GM18858 (cell line): Measurements from ENCODE around the gene PPAN.

Experiments
- ATAC-seq: cut with Tn5 transposase; IDR thresholded peaks from one replicate; pipeline ENCODE4 v1.9.1; 2021; ENCODE audit not compliant: unreplicated experiment

PPAN gene, protein sequence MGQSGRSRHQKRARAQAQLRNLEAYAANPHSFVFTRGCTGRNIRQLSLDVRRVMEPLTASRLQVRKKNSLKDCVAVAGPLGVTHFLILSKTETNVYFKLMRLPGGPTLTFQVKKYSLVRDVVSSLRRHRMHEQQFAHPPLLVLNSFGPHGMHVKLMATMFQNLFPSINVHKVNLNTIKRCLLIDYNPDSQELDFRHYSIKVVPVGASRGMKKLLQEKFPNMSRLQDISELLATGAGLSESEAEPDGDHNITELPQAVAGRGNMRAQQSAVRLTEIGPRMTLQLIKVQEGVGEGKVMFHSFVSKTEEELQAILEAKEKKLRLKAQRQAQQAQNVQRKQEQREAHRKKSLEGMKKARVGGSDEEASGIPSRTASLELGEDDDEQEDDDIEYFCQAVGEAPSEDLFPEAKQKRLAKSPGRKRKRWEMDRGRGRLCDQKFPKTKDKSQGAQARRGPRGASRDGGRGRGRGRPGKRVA

DNA sequence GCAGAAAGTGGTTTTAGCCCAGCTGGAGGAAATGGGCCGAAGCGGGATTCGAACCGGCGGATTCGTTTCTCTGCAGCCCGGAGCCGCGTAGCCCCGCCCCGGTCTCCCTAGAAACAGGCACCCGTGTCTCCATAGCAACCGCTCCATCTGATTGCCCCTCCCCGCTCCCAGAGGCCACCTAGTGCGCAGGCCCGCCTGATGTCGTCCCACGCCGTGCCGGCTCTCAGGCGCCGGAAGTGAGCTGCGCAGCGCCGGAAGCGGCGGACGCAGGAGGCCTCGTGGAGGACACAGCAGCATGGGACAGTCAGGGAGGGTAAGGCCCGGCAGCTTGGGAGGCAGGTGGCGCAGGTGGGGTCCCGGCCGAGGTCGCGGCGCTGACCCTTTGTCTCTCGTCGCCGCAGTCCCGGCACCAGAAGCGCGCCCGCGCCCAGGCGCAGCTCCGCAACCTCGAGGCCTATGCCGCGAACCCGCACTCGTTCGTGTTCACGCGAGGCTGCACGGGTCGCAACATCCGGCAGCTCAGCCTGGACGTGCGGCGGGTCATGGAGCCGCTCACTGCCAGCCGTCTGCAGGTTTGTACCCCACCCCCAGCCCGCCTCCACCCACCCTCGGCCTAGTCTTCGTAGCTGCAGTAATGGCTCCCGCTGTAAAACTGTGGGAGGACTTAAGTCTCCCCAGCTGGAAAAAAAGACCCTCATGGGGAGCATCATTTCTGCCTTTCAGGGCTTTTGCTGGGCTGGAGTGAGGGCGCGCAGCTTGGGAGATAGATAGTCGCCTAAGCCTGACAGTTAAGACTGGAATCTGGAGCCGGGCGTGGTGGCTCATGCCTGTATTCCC is at the start of gene PPAN:
Gene PPAN, plus strand, starts transcription at position 263 of the 837 bp plus-strand sequence. Its CDS starts 33 bp downstream, at position 296.
- ATAC-seq, result peak; percentile 46

DNA sequence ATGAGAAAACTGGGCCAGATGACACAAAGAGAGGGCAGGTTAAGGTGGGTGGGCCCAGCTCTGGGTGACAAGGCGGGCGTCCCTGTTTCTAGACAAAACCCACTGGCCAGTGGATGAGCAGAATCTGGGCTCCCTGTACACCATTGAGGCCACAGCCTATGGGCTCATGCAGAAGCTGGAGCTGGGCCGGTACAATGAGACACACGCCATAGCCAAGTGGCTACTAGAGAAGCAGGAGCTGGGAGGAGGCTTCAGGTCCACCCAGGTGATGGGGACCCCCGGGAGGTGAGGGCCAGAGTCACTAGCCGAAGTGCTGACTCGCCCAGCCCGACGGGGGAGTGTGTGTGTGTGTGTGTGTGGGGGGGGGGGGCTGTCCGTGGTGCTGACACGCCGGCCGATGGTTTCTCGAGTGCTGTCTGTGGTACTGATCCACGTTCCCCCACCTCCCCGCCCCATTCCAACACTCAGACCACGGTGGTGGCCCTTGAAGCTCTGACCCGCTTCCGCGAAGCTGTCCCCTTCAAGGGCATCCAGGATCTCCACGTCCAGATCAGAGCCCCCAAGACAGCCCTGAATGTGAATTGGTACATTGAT is 44.3 kb upstream of the PPAN start:
- ATAC-seq, result no peak

GRCh38 chr19:10068205-10068604 is 38.0 kb upstream of the PPAN start:
- no peak for ATAC-seq

GRCh38 chr19:10069046-10069445 is 37.1 kb upstream of the PPAN start:
- no peak for ATAC-seq

DNA sequence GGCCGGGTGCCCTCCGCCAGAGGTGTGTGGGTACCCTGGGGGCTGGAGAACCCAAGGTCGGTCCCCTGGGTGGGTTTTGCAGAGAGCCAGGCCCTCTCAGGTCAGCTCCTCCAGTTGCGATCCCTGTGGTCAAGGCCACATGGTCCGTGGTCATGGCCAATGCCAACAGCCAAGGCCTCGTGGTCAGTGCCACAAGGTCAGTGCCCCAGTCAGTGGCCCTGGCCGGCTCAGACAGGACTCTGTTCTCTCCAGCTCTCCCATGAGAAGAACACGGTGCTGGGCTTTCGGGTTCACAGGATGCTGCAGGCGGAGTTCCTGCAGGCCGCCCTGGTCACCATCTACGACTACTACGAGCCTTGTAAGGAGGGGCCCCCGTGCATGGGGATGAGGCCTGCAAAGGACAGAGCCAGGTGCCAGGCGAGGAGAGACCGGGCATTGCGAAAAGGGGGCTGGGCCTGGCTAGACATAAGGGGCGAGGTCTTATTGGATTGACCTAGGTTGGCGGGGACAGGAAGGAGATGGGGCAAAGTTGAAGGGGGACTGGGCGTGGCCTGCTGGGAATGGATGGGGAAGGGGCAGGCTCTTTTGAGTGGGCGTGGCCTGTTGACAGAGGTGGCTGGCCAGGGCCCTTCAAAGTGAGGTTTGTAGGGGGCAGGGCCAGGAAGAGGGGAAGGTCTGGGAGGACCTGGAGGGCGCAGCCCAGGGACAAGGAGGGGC is 35.3 kb upstream of the PPAN start:
- ATAC-seq, result no peak

DNA sequence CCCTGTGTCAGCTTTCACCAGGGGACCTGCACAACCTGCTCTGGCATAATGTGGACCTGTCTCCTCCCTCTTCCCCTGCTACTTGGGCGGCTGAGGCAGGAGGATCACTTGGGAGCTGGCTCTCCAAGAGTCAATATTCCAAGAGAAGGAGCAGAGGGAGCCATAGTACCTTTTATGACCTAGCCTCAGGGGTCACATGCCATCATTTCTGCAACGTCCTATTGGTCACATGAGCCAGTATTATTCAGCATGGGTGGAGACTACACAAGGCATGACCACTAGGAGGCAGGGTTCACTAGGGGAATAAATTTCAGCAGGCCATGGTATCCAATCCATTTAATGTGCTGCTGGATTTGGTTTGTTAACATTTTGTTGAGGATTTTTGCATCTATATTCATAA is 32.0 kb upstream of the PPAN start:
- no peak for ATAC-seq

- no peak for ATAC-seq
These were observed 29.6 kb upstream of the PPAN start for GRCh38 chr19:10076535-10076934.

DNA sequence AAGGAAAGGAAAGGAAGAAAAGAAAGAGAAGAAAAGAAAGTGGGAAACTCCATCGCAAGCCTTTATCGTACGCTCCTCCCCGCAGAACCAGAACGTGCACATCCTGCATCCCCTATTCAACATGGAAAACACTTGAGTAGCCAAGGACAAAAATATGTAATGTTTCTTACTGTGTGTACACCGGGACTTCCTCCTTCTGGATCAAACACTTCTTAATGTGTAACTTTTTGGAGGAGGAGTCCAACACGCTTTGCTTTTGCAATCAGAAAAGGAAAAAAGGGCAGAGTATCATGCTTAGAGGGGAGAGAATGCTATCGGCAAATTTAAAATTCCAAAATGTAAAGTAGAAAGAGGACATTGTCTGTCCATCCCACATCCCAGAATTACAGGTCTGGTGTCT is 27.8 kb upstream of the PPAN start:
- ATAC-seq, result no peak

GRCh38 chr19:10079031-10079453 is 27.1 kb upstream of the PPAN start:
- no peak for ATAC-seq

GRCh38 chr19:10083911-10084310 is 22.3 kb upstream of the PPAN start:
- ATAC-seq, result no peak

DNA sequence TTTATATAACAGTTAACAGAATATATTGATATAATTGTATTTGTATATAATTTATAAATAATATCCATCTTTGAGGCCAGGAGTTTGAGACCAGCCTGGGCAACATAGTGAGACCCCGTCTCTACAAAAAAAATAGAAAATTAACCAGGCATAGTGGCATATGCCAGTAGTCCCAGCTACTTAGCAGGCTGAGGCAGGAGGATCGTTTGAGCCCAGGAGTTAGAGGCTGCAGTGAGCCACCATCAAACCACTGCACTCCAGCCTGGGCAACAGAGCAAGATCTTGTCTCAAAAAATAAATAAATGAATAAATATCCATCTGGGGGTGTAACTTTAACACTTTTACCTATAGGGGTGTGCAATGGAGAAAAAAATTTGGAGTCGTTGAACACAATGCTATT is 21.4 kb upstream of the PPAN start:
- ATAC-seq, result no peak

GRCh38 chr19:10085641-10086590 is 20.2 kb upstream of the PPAN start, which contains the start of gene SHFL:
TSS of gene SHFL (plus strand) at chr19:10086317. CDS start at chr19:10086428, 111 bp downstream.
- peak; percentile 66 for ATAC-seq

DNA sequence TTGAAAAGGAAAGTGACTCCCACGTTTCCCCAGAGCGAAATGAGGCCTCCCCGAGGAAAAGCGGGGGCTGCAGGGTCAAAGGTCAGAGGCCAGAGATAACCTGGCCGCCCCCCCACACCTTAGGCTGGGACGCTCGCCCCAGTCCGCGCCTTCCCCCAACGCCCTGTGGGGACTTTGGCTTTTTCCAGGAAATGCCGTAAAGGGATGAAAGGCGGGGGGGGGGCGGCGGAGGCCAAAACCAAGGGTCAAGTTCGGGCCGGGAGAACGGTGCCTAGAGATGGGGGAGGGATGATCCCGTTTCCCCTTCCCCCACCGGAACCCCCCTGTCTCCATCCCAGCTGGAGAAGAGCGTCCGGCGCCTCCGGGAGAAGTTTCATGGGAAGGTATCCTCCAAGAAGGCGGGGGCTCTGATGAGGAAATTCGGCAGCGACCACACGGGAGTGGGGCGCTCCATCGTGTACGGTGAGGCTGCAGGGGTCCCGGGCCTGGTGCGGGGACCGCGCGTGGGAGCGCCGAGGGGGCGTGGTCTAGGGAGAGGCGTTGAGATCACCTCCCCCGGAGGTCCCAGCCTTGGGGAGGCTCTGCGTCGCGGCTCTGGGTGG is 19.5 kb upstream of the PPAN start:
- no peak for ATAC-seq

- no peak for ATAC-seq
These were observed 18.7 kb upstream of the PPAN start for GRCh38 chr19:10087296-10088061.

- no peak for ATAC-seq
These were observed 17.1 kb upstream of the PPAN start for GRCh38 chr19:10088949-10089554.

- ATAC-seq, result no peak
These were observed 16.3 kb upstream of the PPAN start for GRCh38 chr19:10089801-10090375.

DNA sequence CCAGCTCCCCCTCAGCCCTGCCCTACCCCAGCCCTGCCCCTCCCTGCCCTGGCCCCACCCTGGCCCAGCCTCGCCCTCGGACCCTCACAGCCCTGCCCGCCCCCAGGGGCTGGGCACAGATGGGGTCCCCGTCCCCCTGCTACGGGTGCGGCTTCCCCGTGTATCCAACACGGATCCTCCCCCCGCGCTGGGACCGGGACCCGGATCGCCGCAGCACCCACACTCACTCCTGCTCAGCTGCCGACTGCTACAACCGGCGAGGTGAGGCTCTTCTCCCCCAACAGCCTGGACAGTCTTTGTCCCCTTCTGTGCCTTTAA is 14.8 kb upstream of the PPAN start:
- ATAC-seq, result no peak
